WI38 (cell line): ENCODE results near the gene SPTBN4.

Source experiments
- H3K4me3 ChIP-seq: 2 replicates; pipeline ENCODE4 v1.5.1; 2011; ENCODE audit warnings: low read depth, mild to moderate bottlenecking, control low read depth, low read length
- CTCF ChIP-seq: IDR thresholded peaks from 2 replicates; pipeline ENCODE4 v1.5.1; 2012; ENCODE audit warnings: low read depth, mild to moderate bottlenecking, control low read depth, low read length

SPTBN4 gene

GRCh38 chr19:40611096-40611495 lies 144.3 kb downstream of the SPTBN4 start:
- no peak overlapping the region for H3K4me3 ChIP-seq
- no peak for TF ChIP-seq CTCF

GRCh38 chr19:40611900-40612698 lies 145.3 kb downstream of the SPTBN4 start:
- TF ChIP-seq CTCF = no peak
- no peak overlapping the region for H3K4me3 ChIP-seq

GRCh38 chr19:40612831-40613689 lies 146.3 kb downstream of the SPTBN4 start:
- peak overlapping the region; percentile 82 for H3K4me3 ChIP-seq
- no peak for TF ChIP-seq CTCF

- TF ChIP-seq CTCF = no peak
- H3K4me3 ChIP-seq = peak overlapping the region; percentile 82
These were observed 147.2 kb downstream of the SPTBN4 start for GRCh38 chr19:40613690-40614621.

GRCh38 chr19:40614622-40615411 lies 148.0 kb downstream of the SPTBN4 start:
- H3K4me3 ChIP-seq = peak overlapping the region; percentile 82
- TF ChIP-seq CTCF = no peak

- no peak overlapping the region for H3K4me3 ChIP-seq
- TF ChIP-seq CTCF = no peak
These were observed 149.4 kb downstream of the SPTBN4 start for GRCh38 chr19:40616178-40616577.
